Measurements from ENCODE around the gene SMYD2.

The SMYD2 gene, protein sequence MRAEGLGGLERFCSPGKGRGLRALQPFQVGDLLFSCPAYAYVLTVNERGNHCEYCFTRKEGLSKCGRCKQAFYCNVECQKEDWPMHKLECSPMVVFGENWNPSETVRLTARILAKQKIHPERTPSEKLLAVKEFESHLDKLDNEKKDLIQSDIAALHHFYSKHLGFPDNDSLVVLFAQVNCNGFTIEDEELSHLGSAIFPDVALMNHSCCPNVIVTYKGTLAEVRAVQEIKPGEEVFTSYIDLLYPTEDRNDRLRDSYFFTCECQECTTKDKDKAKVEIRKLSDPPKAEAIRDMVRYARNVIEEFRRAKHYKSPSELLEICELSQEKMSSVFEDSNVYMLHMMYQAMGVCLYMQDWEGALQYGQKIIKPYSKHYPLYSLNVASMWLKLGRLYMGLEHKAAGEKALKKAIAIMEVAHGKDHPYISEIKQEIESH

GRCh38 chr1:214281021-214281719, at the start of gene SMYD2:
TSS of gene SMYD2 (plus strand) at chr1:214281159. CDS start at chr1:214281255, 96 bp downstream.
- peak; percentile 77 for DNase-seq

DNA sequence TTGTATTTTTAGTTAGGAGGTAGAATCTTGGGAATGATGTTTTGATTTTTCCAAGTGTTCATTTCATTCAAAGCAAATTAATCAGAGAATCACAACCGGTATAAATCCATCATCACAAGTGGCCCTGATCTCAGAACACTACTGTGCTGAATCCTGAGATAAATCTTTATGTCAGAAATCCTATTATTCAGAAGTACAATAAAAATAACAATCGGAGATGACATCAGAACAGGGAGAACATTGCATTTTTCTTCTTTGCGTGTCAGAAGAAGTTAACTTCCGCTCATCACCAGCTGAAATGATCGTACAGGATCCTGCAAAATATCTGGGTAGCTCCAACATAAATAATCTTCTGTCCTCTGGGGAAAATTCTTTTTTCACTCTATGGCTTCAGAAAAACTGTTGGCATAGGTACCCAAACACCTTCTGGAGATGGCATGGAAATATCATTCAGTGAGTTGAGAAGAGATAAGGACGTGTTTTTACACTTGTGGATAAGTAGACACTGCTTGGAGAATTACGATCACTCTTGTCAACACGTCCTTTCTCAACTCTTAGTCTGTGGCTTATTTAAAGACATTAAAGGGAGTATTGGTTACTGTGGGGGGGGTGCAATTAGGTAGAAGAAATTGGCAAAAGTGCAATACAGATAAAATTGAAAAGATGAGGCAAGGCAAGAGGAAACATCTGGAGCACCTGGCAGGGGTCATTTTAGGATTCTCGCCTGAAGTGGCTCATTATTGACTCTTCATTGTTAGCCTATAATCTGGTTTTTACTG, 46.9 kb upstream of the SMYD2 start:
- no peak for DNase-seq

GRCh38 chr1:214234635-214235025, 46.3 kb upstream of the SMYD2 start:
- DNase-seq: no peak

DNA sequence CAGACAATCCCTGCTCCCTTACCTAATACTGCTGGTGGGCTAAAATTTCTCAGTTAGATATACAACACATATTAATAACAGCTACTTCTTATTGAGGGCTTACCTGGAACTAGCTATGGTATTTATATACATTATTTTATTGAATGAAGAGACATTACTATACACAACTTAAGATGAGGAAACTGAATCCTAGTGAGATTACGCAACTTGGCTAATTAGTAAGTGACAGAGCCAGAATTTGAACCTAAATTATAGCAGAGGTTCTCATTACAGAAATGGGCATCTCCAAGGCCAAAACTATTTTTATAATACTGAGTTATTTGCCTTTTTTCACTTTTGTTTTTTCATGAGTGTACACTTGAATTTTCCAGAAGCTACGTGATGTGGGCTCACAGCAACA, 44.5 kb upstream of the SMYD2 start:
- no peak for DNase-seq

DNA sequence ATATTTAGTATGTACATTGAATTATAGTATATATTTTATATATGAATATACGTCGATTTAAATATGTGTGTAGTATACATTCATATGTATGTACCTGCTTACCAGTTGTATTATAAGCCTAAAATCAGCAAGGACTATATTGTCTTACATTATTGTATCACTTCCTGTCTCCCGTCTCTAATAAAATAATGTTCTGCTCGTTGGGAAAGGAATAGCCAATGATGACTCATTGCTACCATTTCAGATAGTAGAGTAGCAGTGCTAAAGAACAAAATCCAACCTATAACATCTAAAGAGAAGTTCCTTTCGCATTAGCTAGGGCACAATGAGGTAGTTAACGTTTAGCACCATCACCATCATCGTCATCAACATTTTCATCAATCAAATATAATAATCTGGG, 39.9 kb upstream of the SMYD2 start:
- DNase-seq: no peak

- DNase-seq: no peak
Observed at GRCh38 chr1:214244252-214244651, 36.7 kb upstream of the SMYD2 start.

- no peak for DNase-seq
Observed at GRCh38 chr1:214244841-214245240, 36.1 kb upstream of the SMYD2 start.

DNA sequence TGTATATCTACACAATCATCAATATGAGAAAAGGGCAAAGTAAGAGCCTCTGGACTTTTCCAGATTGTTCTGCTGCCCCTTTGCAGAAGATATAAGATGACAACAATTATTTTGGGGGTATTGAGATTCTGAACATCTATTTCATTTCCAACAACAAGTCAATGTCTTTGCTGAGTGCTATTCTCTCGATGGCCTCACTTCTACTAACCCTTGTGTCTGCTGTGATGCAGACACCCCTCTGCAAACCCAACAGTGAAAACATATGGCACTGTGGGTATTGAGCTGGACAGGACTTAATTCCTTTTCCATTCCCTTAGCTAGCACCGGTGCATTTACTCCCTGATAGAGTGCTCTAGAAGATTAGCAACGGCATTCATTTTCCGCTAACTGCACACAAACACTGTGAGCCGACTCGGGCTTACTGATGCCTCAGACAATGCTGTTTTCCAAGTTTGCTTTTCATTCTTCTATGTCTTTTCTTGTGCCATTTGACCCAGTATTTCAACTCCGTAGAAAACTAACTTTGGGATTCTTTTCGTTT, 33.4 kb upstream of the SMYD2 start:
- DNase-seq: no peak

DNA sequence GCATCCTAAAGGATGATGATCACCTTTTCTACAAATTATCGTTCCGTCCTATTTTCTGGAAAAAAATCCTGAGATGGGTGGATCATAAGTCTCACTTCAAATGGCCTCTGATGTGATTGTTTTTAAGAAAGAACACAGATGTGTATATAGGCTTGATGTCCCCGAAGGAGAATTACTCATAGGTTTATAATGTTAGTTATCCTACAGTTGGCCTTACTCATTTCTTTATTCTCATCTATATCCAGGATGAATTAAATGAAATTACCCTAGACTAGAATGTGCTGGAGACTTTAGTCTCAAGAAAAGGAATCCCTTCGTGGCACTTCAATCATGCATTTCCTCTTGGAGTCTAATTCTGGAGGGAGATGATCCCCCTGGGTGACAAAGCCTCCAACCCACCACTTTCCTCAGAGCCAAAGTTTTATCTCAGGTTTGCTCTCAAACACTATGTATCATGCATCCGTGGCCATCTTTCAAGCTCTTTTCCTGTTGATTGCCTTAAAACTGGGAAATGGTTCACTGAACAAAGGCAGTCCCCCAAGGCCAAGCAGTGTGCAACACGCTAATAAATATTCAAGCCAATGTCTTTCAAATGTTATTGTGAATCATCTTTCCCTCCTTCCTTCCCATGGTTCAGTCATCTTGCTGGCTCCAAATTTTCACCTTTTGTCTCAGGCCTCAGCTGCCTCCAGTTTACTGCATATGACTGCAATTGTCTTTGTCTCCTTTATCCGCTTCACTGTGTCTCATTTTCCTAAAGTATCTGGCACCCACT, 32.5 kb upstream of the SMYD2 start:
- DNase-seq: no peak

- DNase-seq: no peak
Observed at GRCh38 chr1:214249651-214250050, 31.3 kb upstream of the SMYD2 start.

DNA sequence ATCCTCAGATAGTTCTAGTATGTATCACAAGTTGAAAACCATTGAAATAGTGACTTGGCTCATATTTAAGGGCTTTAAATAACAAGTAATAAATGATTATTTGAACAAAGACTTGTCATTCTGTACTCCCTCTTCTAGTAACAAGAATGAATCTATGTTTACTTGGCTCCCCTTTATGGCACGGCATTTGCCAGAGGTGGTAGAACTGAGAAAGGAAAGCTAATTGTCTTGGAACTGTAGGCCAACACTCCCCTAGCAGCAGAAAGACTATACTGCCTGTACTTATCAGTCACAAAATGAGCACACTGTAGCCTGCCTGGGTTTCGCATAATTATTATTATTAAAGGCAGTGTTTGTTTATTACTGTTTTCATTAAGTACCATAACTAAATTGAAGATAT, 29.6 kb upstream of the SMYD2 start:
- no peak for DNase-seq

DNA sequence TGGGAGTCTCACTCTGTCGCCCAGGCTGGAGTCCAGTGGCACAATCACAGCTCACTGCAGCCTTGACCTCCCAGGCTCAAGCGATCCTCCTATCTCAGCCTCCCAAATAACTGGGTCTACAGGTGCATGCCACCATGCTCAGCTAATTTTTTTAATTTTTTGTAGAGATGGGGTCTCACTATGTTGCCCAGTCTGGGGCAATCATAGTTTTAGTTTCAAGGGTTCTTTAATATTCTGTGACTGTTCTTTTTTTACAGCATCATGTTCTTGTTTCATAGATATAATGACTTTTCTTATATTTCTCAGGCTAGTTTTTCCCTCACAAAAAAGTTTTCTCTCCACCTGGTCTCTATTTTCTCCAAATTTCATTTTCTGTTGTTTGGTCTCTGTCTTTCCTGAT, 25.4 kb upstream of the SMYD2 start:
- no peak for DNase-seq

- no peak for DNase-seq
Observed at GRCh38 chr1:214259353-214259977, 21.5 kb upstream of the SMYD2 start.

DNA sequence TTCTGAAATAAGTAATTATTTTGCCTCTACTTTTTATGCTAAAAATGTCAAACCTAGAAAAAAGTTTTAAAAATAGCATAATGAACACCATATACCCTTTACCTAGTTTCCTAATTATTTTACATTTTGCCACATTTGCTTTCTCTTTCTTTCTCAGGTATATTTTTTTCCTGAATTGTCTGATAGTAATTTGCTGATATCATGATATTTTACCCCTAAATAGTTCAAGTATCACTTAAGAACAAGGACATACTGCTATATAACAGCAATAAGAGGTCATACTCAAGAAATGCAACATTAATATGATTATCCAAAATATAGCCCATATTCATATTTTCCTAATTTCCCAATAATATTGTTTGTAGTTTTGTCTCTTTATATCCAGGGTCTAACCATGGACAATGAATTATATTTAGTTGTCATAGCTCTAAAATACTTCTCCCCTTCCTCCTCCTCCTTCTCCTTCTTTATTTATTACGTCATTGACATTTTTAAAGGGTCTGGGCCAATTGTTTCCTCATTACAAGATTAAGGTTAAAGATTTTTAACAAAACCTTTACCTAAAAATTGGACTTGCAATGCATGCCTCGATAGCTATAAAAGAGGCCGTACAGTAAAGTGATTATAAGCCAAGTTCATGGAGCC, 20.3 kb upstream of the SMYD2 start:
- DNase-seq: no peak

GRCh38 chr1:214261206-214262123, 19.5 kb upstream of the SMYD2 start:
- DNase-seq: peak; percentile 88

GRCh38 chr1:214264196-214264595, 16.8 kb upstream of the SMYD2 start:
- no peak for DNase-seq

- DNase-seq: no peak
Observed at GRCh38 chr1:214264976-214265375, 16.0 kb upstream of the SMYD2 start.

GRCh38 chr1:214270097-214270650, 10.8 kb upstream of the SMYD2 start:
- no peak for DNase-seq

- DNase-seq: no peak
Observed at GRCh38 chr1:214271174-214271858, 9.6 kb upstream of the SMYD2 start.
